Small intestine (tissue), 7 donors: ENCODE measurements around the gene SOX9. TPM values are rescaled to one million over a fixed set of nuclear protein-coding genes. Genes with fewer than 3 reads are reported as not detected.
"Not testable (repeated sequence)": the region's sequence is repeated elsewhere in the genome, so short reads cannot be mapped to it uniquely, and the experiment has no call there.

Source experiments
- DNase-seq, 2 donors: peaks; one replicate each; pipeline versions ENCODE4 v3.0.0 to v3.0.0-alpha.2; 2013
- FAIRE-seq: peaks from 2 replicates; lab custom pipeline; 2012; peaks lifted over from hg19 to GRCh38; lab: Jason Lieb, UNC
- H3K27ac ChIP-seq, 3 donors: one replicate each; pipeline ENCODE4 v1.5.1; 2013; ENCODE audit warnings: low read length in 2 of 3, mild to moderate bottlenecking in 2 of 3, control low read depth in 1 of 3, inconsistent platforms in 1 of 3, low read depth in 1 of 3, moderate library complexity in 1 of 3
- H3K27me3 ChIP-seq, 3 donors: one replicate each; pipeline ENCODE4 v1.6.1; 2013; ENCODE audit warnings: low read length in 3 of 3, inconsistent platforms in 1 of 3; ENCODE audit not compliant: control insufficient read depth in 3 of 3, insufficient read depth in 3 of 3
- H3K36me3 ChIP-seq, 3 donors: one replicate each; pipeline ENCODE4 v1.6.1; 2013; ENCODE audit warnings: low read length in 3 of 3, inconsistent platforms in 1 of 3, low read depth in 1 of 3, mild to moderate bottlenecking in 1 of 3, moderate library complexity in 1 of 3; ENCODE audit not compliant: control insufficient read depth in 3 of 3, insufficient read depth in 2 of 3
- H3K4me1 ChIP-seq, 3 donors: one replicate each; pipeline ENCODE4 v1.6.1; 2013; ENCODE audit warnings: low read length in 2 of 3, inconsistent platforms in 1 of 3, low read depth in 1 of 3, mild to moderate bottlenecking in 1 of 3, moderate library complexity in 1 of 3; ENCODE audit not compliant: control insufficient read depth in 3 of 3, insufficient read depth in 2 of 3
- H3K4me3 ChIP-seq, 3 donors: one replicate each; pipeline ENCODE4 v1.5.1; 2013; ENCODE audit warnings: low read length in 3 of 3, control low read depth in 1 of 3, inconsistent platforms in 1 of 3, low read depth in 1 of 3, mild to moderate bottlenecking in 1 of 3, moderate library complexity in 1 of 3
- H3K9me3 ChIP-seq, 2 donors: one replicate each; pipeline ENCODE4 v1.6.1; 2013; ENCODE audit warnings: low read depth in 1 of 2, low read length in 1 of 2; ENCODE audit not compliant: control insufficient read depth in 2 of 2, insufficient read depth in 1 of 2
- WGBS, 3 donors: extraction: QIAGEN DNeasy Blood & Tissue Kit; methylation state at CpG; one replicate each; pipeline ENCODE4 v1.1.7; 2013; 5-methylcytosine and 5-hydroxymethylcytosine counted together
- polyA plus RNA-seq, 4 donors: library from polyadenylated mRNA; stranded (reverse) in 3 of 4; unstranded in 1 of 4; fragments of 200-250 nt in 3 of 4; fragments of 120-200 nt in 1 of 4; gene quantifications; one replicate each; pipeline versions ENCODE4 v1.2.1 to v1.2.3, GENCODE V29; 2013
- donor health status: healthy with polysubstance abuse.
- donor health status: control.
- donor health status: control.
- donor health status: Bipolar disorder and iron deficiency.
- donor health status: healthy.

Gene SOX9
- polyA plus RNA-seq, 4 donors: 3.0 to 45.6 (median 13.3) TPM

DNA sequence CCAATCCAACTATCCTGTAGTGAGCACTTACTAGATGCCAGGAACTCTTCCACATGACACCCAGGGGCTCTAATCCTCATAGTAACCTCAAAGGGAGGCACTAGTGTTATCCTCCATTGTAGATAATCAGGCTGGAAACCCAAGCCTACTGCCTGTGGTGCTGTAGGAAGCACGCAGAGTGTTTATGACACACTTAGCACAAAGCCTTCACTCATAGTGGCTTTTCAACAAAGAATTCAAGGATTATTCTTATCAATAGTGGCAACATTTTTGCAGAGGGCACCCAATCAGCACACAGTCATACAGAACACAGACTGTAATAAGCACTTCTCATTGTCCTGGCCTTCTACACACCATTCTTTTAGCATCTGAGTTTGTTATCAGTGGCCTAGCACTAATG lies 18.5 kb upstream of the SOX9 start:
- FAIRE-seq (no peak), DNase-seq (no peak)
- no peaks in the 10 kb centered on the region for H3K36me3 ChIP-seq
- no peaks in the 10 kb centered on the region for H3K9me3 ChIP-seq
- H3K27ac ChIP-seq: no peak overlapping the region
- H3K4me3 ChIP-seq: no peak overlapping the region
- 68 to 88% (median 82%) methylated on average over 1 of the region's 1 CpG for WGBS, 3 donors
- no peaks in the 10 kb centered on the region for H3K4me1 ChIP-seq
- H3K27me3 ChIP-seq: peaks cover 0 to 3% (median 3%) of the 10 kb centered on the region in 3 donors

DNA sequence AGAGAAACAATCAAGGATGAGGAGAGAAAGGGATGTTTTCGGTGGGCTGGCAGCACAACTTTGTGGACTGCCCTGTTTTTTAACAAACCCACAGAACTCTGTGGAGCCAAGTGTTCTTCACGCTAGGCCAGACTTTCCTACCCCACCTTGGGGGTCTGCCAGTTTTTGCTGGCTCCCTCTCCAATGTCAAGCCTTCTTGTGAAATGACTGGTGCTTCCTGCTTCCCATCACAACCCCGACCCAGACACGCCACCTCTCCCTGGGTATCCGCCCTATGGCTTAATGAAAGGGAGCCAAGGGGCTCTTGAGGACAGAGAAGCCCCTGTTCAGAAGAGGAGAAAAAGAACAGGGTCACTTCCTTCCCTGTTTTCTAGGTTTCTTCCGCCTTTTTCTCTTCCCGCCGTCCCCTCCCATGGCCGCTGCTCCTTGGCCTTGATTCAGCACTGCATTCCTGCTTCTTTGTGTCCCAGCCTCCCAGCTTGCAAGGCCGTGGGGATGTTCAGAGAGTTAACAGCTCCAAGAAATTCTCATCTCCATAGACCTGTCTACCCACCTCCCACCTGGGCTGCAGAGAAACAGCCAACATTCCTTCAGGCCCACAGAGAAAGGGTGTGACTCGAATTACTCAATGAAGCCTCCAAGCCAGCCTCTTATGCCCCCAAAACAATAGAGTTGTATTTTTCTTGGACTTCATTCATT lies 16.5 kb upstream of the SOX9 start:
- Histone ChIP-seq H3K27ac (no peak overlapping the region), H3K36me3 (no peaks in the 10 kb centered on the region), H3K9me3 (no peaks in the 10 kb centered on the region), H3K4me1 (no peaks in the 10 kb centered on the region), H3K27me3 (peaks cover 0 to 4% (median 3%) of the 10 kb centered on the region in 3 donors), H3K4me3 (no peak overlapping the region)
- DNase-seq (no peak), FAIRE-seq (no peak)
- WGBS, 3 donors: 78 to 88% (median 84%) methylated on average over 11 of the region's 11 CpGs

DNA sequence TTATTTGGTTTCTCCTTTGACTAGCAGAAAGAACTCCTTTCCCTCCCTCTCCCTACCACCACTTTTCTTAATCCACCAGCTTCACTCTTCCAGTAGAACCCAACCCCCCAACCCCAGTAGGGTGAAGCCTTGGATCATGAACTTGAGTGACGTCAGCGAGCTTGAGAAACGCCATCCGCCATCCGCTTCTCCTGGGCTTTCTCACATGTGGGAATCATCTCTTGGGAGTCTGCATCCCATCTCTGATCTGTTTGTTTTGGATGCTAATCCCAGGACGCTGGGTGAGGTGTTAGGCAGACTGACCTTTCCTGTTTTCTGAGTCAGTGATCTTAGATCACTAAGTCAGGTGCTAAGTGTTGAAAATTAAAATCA lies 16.0 kb upstream of the SOX9 start:
- no peak for FAIRE-seq
- Histone ChIP-seq H3K9me3 (no peaks in the 10 kb centered on the region), H3K27me3 (peaks cover 0 to 6% (median 3%) of the 10 kb centered on the region in 3 donors), H3K4me3 (no peak overlapping the region), H3K36me3 (no peaks in the 10 kb centered on the region), H3K4me1 (no peaks in the 10 kb centered on the region), H3K27ac (no peak overlapping the region)
- no peak for DNase-seq
- 75 to 93% (median 93%) methylated on average over 6 of the region's 6 CpGs for WGBS, 3 donors

- Histone ChIP-seq H3K27me3 (peaks cover 0 to 19% (median 3%) of the 10 kb centered on the region in 3 donors), H3K27ac (no peak overlapping the region), H3K36me3 (no peaks in the 10 kb centered on the region), H3K4me3 (no peak overlapping the region), H3K9me3 (no peaks in the 10 kb centered on the region), H3K4me1 (no peaks in the 10 kb centered on the region)
- DNase-seq: no peak
- 76 to 86% (median 83%) methylated on average over 5 of the region's 5 CpGs for WGBS, 3 donors
- no peak for FAIRE-seq
Measured at GRCh38 chr17:72107100-72107499, 13.7 kb upstream of the SOX9 start.

GRCh38 chr17:72110231-72110941 lies 10.4 kb upstream of the SOX9 start:
- H3K4me3 ChIP-seq: peak overlapping the region in 2 of 3 donors; percentile 1 to 10
- FAIRE-seq: no peak

DNA sequence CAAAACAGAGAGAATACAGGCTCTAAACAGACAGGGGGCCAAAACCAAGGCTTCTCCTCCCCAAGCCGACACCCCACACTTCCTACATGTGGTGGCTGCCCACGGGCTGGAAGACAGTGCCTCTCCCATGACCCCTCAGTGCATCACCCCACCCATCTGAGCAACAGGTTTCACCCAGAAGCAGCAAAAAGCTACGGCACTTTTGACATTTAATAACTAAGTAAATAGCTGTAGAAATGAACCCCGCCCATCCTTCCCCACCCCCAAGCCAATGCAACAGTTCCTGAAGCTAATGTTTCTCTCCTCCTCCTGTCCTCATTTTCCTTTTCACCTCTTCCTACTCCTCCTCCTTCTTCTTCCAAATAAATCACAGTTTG lies 9.9 kb upstream of the SOX9 start:
- no peak overlapping the region for H3K27ac ChIP-seq
- WGBS, 3 donors: 25 to 38% (median 27%) methylated on average over 4 of the region's 4 CpGs
- FAIRE-seq (no peak), DNase-seq (no peak)
- no peaks in the 10 kb centered on the region for H3K36me3 ChIP-seq
- peaks cover 0 to 40% (median 8%) of the 10 kb centered on the region in 3 donors for H3K27me3 ChIP-seq
- H3K4me1 ChIP-seq: peaks cover 0 to 3% (median 0%) of the 10 kb centered on the region in 3 donors
- no peak overlapping the region for H3K4me3 ChIP-seq
- no peaks in the 10 kb centered on the region for H3K9me3 ChIP-seq

More at GRCh38 chr17:72110231-72110941, 10.4 kb upstream of the SOX9 start:
- peak in 1 of 2 donors; percentile 15 for DNase-seq
- peaks cover 0 to 35% (median 8%) of the 10 kb centered on the region in 3 donors for H3K27me3 ChIP-seq
- no peaks in the 10 kb centered on the region for H3K36me3 ChIP-seq
- no peaks in the 10 kb centered on the region for H3K4me1 ChIP-seq
- WGBS, 3 donors: 49 to 74% (median 61%) methylated on average over 18 of the region's 18 CpGs
- no peak overlapping the region for H3K27ac ChIP-seq
- H3K9me3 ChIP-seq: no peaks in the 10 kb centered on the region

DNA sequence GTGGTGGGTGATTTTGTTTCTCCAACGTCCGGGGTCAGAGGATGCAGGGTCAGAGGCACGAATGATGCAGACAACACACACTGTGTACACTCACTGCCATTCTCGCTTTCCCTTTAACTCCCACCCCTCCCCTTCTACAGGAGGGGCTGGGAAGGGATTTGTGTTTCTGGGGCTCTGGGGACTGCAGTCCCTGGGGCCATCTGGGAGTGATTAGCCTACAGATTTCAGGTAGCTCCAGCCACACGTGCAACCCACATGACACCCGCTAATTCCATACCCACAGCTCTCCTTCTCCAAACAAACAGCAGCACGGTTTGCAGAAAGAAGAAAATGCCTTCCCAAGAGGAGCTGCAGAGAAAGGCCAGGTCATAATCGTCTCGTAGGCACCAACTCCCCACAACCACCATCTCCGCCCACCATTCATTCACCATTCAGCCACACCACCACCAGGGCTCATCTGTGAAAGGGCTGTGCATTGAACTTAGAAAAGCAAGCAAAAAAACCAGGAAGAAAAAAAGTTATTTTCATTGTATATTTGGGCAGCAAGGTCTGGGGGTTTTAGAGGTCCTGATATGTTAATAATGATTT lies 9.4 kb upstream of the SOX9 start:
- Histone ChIP-seq H3K4me1 (peaks cover 0 to 7% (median 0%) of the 10 kb centered on the region in 3 donors), H3K36me3 (no peaks in the 10 kb centered on the region), H3K4me3 (no peak overlapping the region), H3K27ac (no peak overlapping the region), H3K27me3 (peaks cover 0 to 45% (median 9%) of the 10 kb centered on the region in 3 donors), H3K9me3 (no peaks in the 10 kb centered on the region)
- FAIRE-seq (no peak), DNase-seq (peak in 1 of 2 donors; percentile 34)
- WGBS, 3 donors: 30 to 55% (median 51%) methylated on average over 10 of the region's 10 CpGs

DNA sequence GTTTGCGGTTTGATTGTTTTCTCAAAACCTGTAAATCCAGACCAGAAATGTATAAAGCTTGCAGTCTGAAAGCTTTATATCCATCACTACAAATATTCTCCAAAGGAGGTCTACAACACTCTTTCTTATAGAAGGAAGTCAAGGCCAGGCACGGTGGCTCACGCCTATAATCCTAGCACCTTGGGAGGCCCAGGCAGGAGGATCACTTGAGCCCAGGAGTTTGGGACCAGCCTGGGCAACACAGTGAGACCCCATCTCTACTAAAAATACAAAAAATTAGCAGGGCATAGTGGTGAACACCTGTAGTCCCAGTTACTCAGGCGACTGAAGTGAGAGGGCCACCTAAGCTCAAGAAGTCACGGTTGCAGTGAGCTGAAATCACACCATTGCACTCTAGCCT lies 8.9 kb upstream of the SOX9 start:
- WGBS, 3 donors: 91 to 92% (median 92%) methylated on average over 5 of the region's 5 CpGs
- not testable (repeated sequence) for DNase-seq, H3K36me3 ChIP-seq, H3K4me3 ChIP-seq, H3K9me3 ChIP-seq, FAIRE-seq, H3K27ac ChIP-seq
- Histone ChIP-seq H3K27me3 (peaks cover 0 to 50% (median 14%) of the 10 kb centered on the region in 3 donors), H3K4me1 (peaks cover 0 to 12% (median 4%) of the 10 kb centered on the region in 3 donors)
